Stimulated activated naive CD8-positive, alpha-beta T cell treated with anti-CD3 and anti-CD28 coated beads, Interleukin-15, Interleukin-2, amounts not matched to agents 100 U/mL and 50 U/mL, for 24 hours (primary cell): Measurements from ENCODE around the gene MSRB2.

Source experiments
- ATAC-seq: fragments of 150-1000 bp; cut with Tn5 transposase; one replicate; pipeline ENCODE4 v1.10.0; 2021
- DNase-seq: peaks from one replicate; pipeline ENCODE4 v3.0.0; 2021

MSRB2 gene

GRCh38 chr10:23111517-23112286 is 16.3 kb downstream of the MSRB2 start:
- ATAC-seq (no peak), DNase-seq (no peak)

GRCh38 chr10:23114228-23114850 is 19.0 kb downstream of the MSRB2 start:
- ATAC-seq: no peak
- DNase-seq: no peak

GRCh38 chr10:23116486-23117205 is 21.3 kb downstream of the MSRB2 start:
- no peak for ATAC-seq
- DNase-seq: no peak

- DNase-seq (no peak), ATAC-seq (no peak)
Observed at GRCh38 chr10:23120001-23120934, 24.9 kb downstream of the MSRB2 start.

GRCh38 chr10:23121135-23121534 is 25.8 kb downstream of the MSRB2 start:
- ATAC-seq (no peak), DNase-seq (no peak)

- ATAC-seq: no peak
- no peak for DNase-seq
Observed at GRCh38 chr10:23136462-23136861, 41.1 kb downstream of the MSRB2 start.

- ATAC-seq (no peak), DNase-seq (no peak)
Observed at GRCh38 chr10:23139677-23140076, 44.3 kb downstream of the MSRB2 start.

GRCh38 chr10:23141995-23142394 is 46.6 kb downstream of the MSRB2 start:
- ATAC-seq (no peak), DNase-seq (no peak)

- DNase-seq: no peak
- ATAC-seq: no peak
Observed at GRCh38 chr10:23146258-23146657, 50.9 kb downstream of the MSRB2 start.

- no peak for DNase-seq
- ATAC-seq: no peak
Observed at GRCh38 chr10:23147035-23147434, 51.7 kb downstream of the MSRB2 start.

GRCh38 chr10:23148214-23148613 is 52.8 kb downstream of the MSRB2 start:
- ATAC-seq (no peak), DNase-seq (no peak)

GRCh38 chr10:23150091-23150490 is 54.7 kb downstream of the MSRB2 start:
- ATAC-seq: no peak
- no peak for DNase-seq

- ATAC-seq (no peak), DNase-seq (no peak)
Observed at GRCh38 chr10:23150610-23151009, 55.2 kb downstream of the MSRB2 start.

- no peak for ATAC-seq
- DNase-seq: no peak
Observed at GRCh38 chr10:23151071-23151470, 55.7 kb downstream of the MSRB2 start.

GRCh38 chr10:23155169-23155568 is 59.8 kb downstream of the MSRB2 start:
- ATAC-seq (no peak), DNase-seq (no peak)

GRCh38 chr10:23156447-23157150 is 61.2 kb downstream of the MSRB2 start:
- DNase-seq: no peak
- ATAC-seq: no peak

GRCh38 chr10:23157239-23157681 is 61.9 kb downstream of the MSRB2 start:
- no peak for DNase-seq
- no peak for ATAC-seq

- ATAC-seq: peak; percentile 40
- DNase-seq: no peak
Observed at GRCh38 chr10:23157691-23158369, 62.5 kb downstream of the MSRB2 start.

GRCh38 chr10:23158370-23158769 is 63.0 kb downstream of the MSRB2 start:
- DNase-seq: peak; percentile 40
- ATAC-seq: no peak

- ATAC-seq: no peak
- no peak for DNase-seq
Observed at GRCh38 chr10:23171232-23171876, 76.0 kb downstream of the MSRB2 start.
